Activated T-helper 1 cell treated with anti-CD3 and anti-CD28 coated beads, Interleukin-2, amount 50 U/mL, for 16 hours (primary cell): Measurements from ENCODE around the gene HSPG2.
"Not testable (repeated sequence)": the region's sequence is repeated elsewhere in the genome, so short reads cannot be mapped to it uniquely, and the experiment has no call there.

Experiments used
- DNase-seq, 2 donors: peaks; one replicate each; pipeline ENCODE4 v3.0.0-alpha.2; 2020; ENCODE audit warnings: low read depth in 1 of 2, low spot score in 1 of 2

The HSPG2 gene

GRCh38 chr1:21914880-21915640, 22.1 kb downstream of the HSPG2 start:
- no peak for DNase-seq

GRCh38 chr1:21914450-21914849, 22.7 kb downstream of the HSPG2 start:
- DNase-seq: no peak

GRCh38 chr1:21913763-21914162, 23.3 kb downstream of the HSPG2 start:
- no peak for DNase-seq

- DNase-seq: no peak
These were observed 23.9 kb downstream of the HSPG2 start for GRCh38 chr1:21913258-21913657.

GRCh38 chr1:21912038-21912758, 24.9 kb downstream of the HSPG2 start:
- DNase-seq: no peak

- DNase-seq: no peak
These were observed 25.7 kb downstream of the HSPG2 start for GRCh38 chr1:21911205-21912001.

GRCh38 chr1:21910558-21911204, 26.4 kb downstream of the HSPG2 start:
- DNase-seq: no peak

GRCh38 chr1:21909787-21910503, 27.2 kb downstream of the HSPG2 start:
- no peak for DNase-seq

- no peak for DNase-seq
These were observed 27.8 kb downstream of the HSPG2 start for GRCh38 chr1:21909286-21909759.

GRCh38 chr1:21907737-21908534, 29.2 kb downstream of the HSPG2 start:
- DNase-seq: not testable (repeated sequence)

- no peak for DNase-seq
These were observed 30.1 kb downstream of the HSPG2 start for GRCh38 chr1:21907079-21907418.

GRCh38 chr1:21906173-21907078, 30.7 kb downstream of the HSPG2 start:
- no peak for DNase-seq

- no peak for DNase-seq
These were observed 32.2 kb downstream of the HSPG2 start for GRCh38 chr1:21904704-21905520.

GRCh38 chr1:21904454-21904703, 32.7 kb downstream of the HSPG2 start:
- DNase-seq: no peak

- no peak for DNase-seq
These were observed 33.3 kb downstream of the HSPG2 start for GRCh38 chr1:21903638-21904453.

- DNase-seq: no peak
These were observed 34.8 kb downstream of the HSPG2 start for GRCh38 chr1:21902026-21903012.
